ENCODE measurements around the gene C19orf53. TPM values are rescaled to one million over a fixed set of nuclear protein-coding genes. Genes with fewer than 3 reads are reported as not detected.

C19orf53 gene
- total RNA-seq, 1 donor from 2014 or later: 68.3 TPM

- Mint-ChIP-seq H3K9me3 (ENCODE audit: unreplicated experiment) (peaks cover 2% of the 10 kb centered on the region), H3K4me1 (ENCODE audit: low read depth, unreplicated experiment) (peaks cover 5% of the 10 kb centered on the region), H3K4me3 (ENCODE audit: unreplicated experiment) (peak overlapping the region; percentile 92), H3K27me3 (ENCODE audit: unreplicated experiment) (peaks cover 7% of the 10 kb centered on the region), H3K36me3 (ENCODE audit: unreplicated experiment) (peaks cover 5% of the 10 kb centered on the region), H3K27ac (ENCODE audit: unreplicated experiment) (peak overlapping the region; percentile 68)
- no peak for DNase-seq
- TF ChIP-seq, protein P1, sequence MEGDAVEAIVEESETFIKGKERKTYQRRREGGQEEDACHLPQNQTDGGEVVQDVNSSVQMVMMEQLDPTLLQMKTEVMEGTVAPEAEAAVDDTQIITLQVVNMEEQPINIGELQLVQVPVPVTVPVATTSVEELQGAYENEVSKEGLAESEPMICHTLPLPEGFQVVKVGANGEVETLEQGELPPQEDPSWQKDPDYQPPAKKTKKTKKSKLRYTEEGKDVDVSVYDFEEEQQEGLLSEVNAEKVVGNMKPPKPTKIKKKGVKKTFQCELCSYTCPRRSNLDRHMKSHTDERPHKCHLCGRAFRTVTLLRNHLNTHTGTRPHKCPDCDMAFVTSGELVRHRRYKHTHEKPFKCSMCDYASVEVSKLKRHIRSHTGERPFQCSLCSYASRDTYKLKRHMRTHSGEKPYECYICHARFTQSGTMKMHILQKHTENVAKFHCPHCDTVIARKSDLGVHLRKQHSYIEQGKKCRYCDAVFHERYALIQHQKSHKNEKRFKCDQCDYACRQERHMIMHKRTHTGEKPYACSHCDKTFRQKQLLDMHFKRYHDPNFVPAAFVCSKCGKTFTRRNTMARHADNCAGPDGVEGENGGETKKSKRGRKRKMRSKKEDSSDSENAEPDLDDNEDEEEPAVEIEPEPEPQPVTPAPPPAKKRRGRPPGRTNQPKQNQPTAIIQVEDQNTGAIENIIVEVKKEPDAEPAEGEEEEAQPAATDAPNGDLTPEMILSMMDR (IDR thresholded peaks at IDR 0.05; ENCODE audit: partially characterized antibody, unreplicated experiment): no peak
These were observed 8.7 kb upstream of the C19orf53 start for GRCh38 chr19:13765395-13766094.

DNA sequence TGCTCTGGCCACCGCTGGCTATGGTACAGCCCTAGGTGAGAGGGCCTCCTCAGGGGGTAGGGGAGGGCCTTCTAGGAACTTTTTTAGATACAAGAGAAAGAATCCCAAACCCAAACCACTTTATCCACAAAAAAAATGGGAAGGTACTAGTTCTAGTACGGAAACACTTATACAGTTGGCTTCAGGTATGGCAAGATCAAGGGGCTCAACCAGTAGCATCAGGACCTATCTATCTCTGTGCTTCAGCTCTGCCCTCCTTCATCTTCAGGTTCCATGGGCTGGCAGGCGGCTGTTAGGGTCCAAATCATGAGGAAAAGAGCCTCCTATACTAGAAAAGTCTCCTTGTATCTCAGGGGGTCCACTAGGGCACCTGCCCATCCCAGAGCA lies 8.2 kb upstream of the C19orf53 start:
- peaks cover 2% of the 10 kb centered on the region for H3K9me3 Mint-ChIP-seq (ENCODE audit: unreplicated experiment)
- no peak for DNase-seq
- peaks cover 5% of the 10 kb centered on the region for H3K4me1 Mint-ChIP-seq (ENCODE audit: low read depth, unreplicated experiment)
- H3K36me3 Mint-ChIP-seq (ENCODE audit: unreplicated experiment): peaks cover 5% of the 10 kb centered on the region
- peaks cover 7% of the 10 kb centered on the region for H3K27me3 Mint-ChIP-seq (ENCODE audit: unreplicated experiment)
- H3K4me3 Mint-ChIP-seq (ENCODE audit: unreplicated experiment): no peak overlapping the region
- no peak overlapping the region for H3K27ac Mint-ChIP-seq (ENCODE audit: unreplicated experiment)
- TF ChIP-seq, protein P1 (IDR thresholded peaks at IDR 0.05; ENCODE audit: partially characterized antibody, unreplicated experiment): no peak

DNA sequence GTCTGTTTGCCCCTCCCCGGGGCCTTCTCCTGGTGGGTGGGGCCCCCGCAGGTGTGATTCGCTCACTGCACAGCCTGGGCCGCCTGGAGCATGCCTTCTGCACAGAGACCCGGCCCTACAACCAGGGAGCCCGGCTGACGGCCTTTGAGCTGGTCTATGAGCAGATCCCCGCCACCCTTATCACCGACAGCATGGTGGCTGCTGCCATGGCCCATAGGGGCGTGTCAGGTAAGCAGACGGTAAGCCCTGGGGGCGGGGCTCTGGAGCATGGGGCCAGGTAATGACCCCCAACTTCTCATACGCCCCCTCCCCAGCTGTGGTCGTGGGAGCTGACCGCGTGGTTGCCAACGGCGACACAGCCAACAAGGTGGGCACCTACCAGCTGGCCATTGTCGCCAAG lies 5.7 kb upstream of the C19orf53 start:
- Mint-ChIP-seq H3K36me3 (ENCODE audit: unreplicated experiment) (no peaks in the 10 kb centered on the region), H3K4me3 (ENCODE audit: unreplicated experiment) (no peak overlapping the region), H3K27me3 (ENCODE audit: unreplicated experiment) (peaks cover 4% of the 10 kb centered on the region), H3K27ac (ENCODE audit: unreplicated experiment) (no peak overlapping the region), H3K9me3 (ENCODE audit: unreplicated experiment) (no peaks in the 10 kb centered on the region), H3K4me1 (ENCODE audit: low read depth, unreplicated experiment) (peaks cover 5% of the 10 kb centered on the region)
- TF ChIP-seq, protein P1 (IDR thresholded peaks at IDR 0.05; ENCODE audit: partially characterized antibody, unreplicated experiment): no peak
- DNase-seq: no peak

DNA sequence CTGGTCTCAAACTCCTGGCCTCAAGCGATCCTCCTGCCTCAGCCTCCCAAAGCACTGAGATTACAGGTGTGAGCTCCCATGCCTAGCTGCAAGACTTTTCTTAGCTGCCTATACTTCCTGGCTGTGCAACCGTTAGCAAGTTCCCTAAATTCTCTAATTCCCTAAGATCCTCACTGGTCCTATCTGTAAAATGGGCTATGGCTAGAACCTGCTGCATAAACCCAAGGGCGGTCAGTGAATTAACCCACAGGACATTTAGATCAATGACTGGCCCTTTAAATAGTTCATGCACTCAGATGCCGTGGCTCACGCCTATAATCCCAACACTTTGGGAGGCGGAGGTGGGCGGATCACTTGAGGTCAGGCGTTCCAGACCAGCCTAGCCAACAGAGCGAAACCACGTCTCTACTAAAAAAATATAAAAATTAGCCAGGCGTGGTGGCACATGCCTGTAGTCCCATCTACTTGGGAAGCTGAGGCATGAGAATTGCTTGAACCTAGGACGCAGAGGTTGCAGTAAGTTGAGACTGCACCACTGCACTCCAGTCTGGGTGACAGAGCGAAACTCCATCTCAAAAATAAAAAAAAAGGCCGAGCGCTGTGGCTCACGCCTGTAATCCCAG lies 4.1 kb upstream of the C19orf53 start:
- no peaks in the 10 kb centered on the region for H3K9me3 Mint-ChIP-seq (ENCODE audit: unreplicated experiment)
- H3K36me3 Mint-ChIP-seq (ENCODE audit: unreplicated experiment): no peaks in the 10 kb centered on the region
- DNase-seq: no peak
- TF ChIP-seq, protein P1 (IDR thresholded peaks at IDR 0.05; ENCODE audit: partially characterized antibody, unreplicated experiment): no peak
- peaks cover 8% of the 10 kb centered on the region for H3K27me3 Mint-ChIP-seq (ENCODE audit: unreplicated experiment)
- H3K4me1 Mint-ChIP-seq (ENCODE audit: low read depth, unreplicated experiment): peaks cover 5% of the 10 kb centered on the region
- no peak overlapping the region for H3K4me3 Mint-ChIP-seq (ENCODE audit: unreplicated experiment)
- no peak overlapping the region for H3K27ac Mint-ChIP-seq (ENCODE audit: unreplicated experiment)

DNA sequence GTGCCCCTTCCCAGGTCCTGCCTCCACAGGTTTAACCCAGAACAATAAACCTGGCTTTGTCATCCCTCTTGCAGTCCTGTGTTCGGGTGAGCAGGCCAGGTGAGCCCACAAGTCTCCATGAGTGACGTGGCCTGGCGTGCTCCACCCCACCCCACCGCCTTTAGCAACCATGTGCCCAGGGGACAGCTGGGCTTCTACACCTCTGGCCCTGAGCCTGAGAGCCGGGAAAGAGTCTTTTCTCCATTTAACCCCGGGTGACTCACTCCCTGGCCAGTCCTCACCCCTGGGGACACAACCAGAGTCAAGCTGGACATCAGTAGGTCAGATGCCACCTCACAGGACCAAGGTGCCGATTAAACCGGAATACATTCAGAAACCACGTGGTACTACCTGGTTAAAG lies 4.1 kb downstream of the C19orf53 start:
- Mint-ChIP-seq H3K4me1 (ENCODE audit: low read depth, unreplicated experiment) (no peaks in the 10 kb centered on the region), H3K4me3 (ENCODE audit: unreplicated experiment) (no peak overlapping the region)
- TF ChIP-seq, protein P1 (IDR thresholded peaks at IDR 0.05; ENCODE audit: partially characterized antibody, unreplicated experiment): no peak

More for the DNA sequence above, 4.1 kb downstream of the C19orf53 start:
- H3K27ac Mint-ChIP-seq (ENCODE audit: unreplicated experiment): no peak overlapping the region
- no peak for DNase-seq
- H3K36me3 Mint-ChIP-seq (ENCODE audit: unreplicated experiment): no peaks in the 10 kb centered on the region
- H3K9me3 Mint-ChIP-seq (ENCODE audit: unreplicated experiment): peaks cover 2% of the 10 kb centered on the region
- peaks cover 5% of the 10 kb centered on the region for H3K27me3 Mint-ChIP-seq (ENCODE audit: unreplicated experiment)
